ENCODE data around the gene LMO3. TPM values are rescaled to one million over a fixed set of nuclear protein-coding genes. Genes with fewer than 3 reads are reported as not detected.
A peak's percentile ranks its signal among the peaks of the same experiment; 100 is the strongest.

Gene LMO3
- total and polyA plus RNA-seq, 12 donors = 0.17 to 3.2 (median 1.4) TPM

DNA sequence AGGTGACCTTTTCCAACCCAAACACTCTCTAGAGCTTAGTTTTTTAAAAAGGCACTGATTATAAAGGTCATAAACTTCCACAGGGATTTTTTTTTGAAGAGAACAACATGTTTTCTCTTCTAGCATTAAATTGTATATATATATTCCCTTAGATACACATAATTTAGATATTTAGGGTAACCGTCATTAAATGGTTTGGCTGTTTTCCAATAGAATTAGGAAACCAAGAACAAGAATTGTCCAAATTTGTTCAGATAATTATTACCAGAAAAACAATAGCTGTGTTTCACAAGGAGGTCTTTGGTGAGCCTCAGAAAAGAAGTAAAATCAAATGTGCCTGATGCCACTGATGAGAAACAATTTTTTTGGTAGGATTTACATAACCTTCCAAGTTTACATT is 26.9 kb downstream of the LMO3 start:
- Histone ChIP-seq H3K4me3 (no peak overlapping the region), H3K27me3 (no peaks in the 10 kb centered on the region), H3K4me1 (no peaks in the 10 kb centered on the region), H3K36me3 (no peaks in the 10 kb centered on the region), H3K27ac (no peak overlapping the region), H3K9me3 (peaks cover 0 to 9% (median 0%) of the 10 kb centered on the region in 11 donors)
- TF ChIP-seq, protein P1, sequence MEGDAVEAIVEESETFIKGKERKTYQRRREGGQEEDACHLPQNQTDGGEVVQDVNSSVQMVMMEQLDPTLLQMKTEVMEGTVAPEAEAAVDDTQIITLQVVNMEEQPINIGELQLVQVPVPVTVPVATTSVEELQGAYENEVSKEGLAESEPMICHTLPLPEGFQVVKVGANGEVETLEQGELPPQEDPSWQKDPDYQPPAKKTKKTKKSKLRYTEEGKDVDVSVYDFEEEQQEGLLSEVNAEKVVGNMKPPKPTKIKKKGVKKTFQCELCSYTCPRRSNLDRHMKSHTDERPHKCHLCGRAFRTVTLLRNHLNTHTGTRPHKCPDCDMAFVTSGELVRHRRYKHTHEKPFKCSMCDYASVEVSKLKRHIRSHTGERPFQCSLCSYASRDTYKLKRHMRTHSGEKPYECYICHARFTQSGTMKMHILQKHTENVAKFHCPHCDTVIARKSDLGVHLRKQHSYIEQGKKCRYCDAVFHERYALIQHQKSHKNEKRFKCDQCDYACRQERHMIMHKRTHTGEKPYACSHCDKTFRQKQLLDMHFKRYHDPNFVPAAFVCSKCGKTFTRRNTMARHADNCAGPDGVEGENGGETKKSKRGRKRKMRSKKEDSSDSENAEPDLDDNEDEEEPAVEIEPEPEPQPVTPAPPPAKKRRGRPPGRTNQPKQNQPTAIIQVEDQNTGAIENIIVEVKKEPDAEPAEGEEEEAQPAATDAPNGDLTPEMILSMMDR (IDR thresholded peaks at IDR 0.05) = no peak
- WGBS, 2 donors = 61 to 80% methylated on average over 1 of the region's 1 CpG
- DNase-seq (no peak), ATAC-seq (no peak)
- intact Hi-C loops (cut with DNase I) = no loop called here

DNA sequence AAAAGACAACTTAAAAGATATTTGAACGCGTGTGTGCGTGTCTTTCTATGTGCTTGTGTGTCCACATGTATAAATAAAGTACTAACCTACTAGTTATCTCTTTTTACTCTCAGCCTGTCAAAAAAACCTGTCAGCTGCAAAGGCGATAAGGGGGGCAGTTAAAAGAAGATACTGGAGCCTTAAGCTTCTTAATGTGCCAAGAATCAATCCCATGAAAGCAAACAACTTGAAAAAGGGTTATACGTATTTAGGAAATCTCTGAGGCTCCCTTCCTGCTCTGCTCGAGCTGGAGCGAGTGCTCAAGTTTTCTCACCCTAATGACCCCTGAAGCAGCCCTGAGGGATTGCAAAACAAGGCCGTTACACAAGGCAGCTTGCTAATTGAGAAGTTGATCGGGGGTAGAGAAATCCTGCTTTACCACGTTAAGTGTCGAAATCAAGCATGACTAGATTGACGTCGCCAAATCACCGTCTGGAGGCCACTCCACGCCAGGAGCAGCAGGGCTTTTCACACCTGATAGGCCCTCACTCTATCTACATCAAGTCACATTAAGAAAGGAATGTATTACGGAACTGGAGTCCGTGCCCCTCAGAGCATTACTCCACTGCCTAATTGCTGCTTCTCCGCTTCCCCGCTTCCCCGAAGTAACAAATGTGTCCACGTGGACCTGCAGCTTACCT is 32.4 kb downstream of the LMO3 start:
- no peak overlapping the region for H3K4me3 ChIP-seq
- peak in 6 of 8 donors; percentile 55 to 88 (median 64) for ATAC-seq
- no peaks in the 10 kb centered on the region for H3K36me3 ChIP-seq
- H3K27ac ChIP-seq = peak overlapping the region in 1 of 10 donors; percentile 19
- H3K9me3 ChIP-seq = no peaks in the 10 kb centered on the region
- TF ChIP-seq, protein P1 (IDR thresholded peaks at IDR 0.05) = no peak
- intact Hi-C loops (cut with DNase I) = no loop called here
- no peak for DNase-seq
- WGBS, 2 donors = 28% methylated on average over 21 of the region's 21 CpGs
- H3K27me3 ChIP-seq = no peaks in the 10 kb centered on the region
- peaks cover 0 to 4% (median 0%) of the 10 kb centered on the region in 9 donors for H3K4me1 ChIP-seq

DNA sequence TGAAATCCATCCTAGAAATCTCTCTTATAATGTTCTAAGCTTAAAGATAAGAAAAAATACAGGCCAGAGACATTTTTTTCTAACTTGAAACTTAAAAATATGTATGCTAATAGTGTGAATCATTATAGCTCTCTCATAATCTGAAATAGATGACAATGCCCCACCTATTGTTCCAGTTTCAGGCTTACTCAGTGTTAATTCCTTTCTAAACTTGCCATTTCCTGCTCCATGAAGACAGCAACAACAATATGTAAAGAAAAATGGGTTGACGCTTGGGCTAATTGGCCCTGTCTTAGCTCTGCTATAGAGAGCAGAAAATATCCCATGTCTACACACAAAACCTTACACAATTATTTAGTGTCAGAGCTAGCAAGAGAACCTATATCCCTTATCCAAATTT is 37.1 kb downstream of the LMO3 start:
- ATAC-seq (no peak), DNase-seq (no peak)
- 63 to 67% methylated on average over 1 of the region's 1 CpG for WGBS, 2 donors
- no peak overlapping the region for H3K4me3 ChIP-seq
- no peak overlapping the region for H3K27ac ChIP-seq
- H3K9me3 ChIP-seq = no peaks in the 10 kb centered on the region
- peaks cover 0 to 4% (median 0%) of the 10 kb centered on the region in 9 donors for H3K4me1 ChIP-seq
- no peaks in the 10 kb centered on the region for H3K36me3 ChIP-seq
- TF ChIP-seq, protein P1 (IDR thresholded peaks at IDR 0.05) = no peak
- H3K27me3 ChIP-seq = no peaks in the 10 kb centered on the region
- intact Hi-C loops (cut with DNase I) = no loop called here

DNA sequence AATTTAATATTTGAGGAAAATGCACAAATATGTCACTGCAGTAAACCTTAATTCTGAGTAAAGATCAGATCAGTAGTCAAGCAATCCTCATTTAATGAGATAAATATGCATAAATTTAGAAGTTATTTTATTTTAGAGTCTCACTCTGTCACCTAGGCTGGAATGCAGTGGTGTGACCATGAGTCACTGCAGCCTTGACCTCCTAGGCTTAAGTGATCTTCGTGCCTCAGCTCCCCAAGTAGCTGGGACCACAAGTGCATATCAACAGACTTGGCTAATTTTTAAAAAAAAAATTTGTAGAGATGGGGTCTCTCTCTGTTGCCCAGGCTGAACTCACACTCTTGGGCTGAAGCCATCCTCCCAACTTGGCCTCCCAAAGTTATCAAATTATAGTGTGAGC is 41.3 kb downstream of the LMO3 start:
- intact Hi-C loops (cut with DNase I) = no loop called here
- no peak for ATAC-seq
- H3K27ac ChIP-seq = no peak overlapping the region
- 71 to 75% methylated on average over 1 of the region's 1 CpG for whole genome bisulfite sequencing, 2 donors
- H3K9me3 ChIP-seq = no peaks in the 10 kb centered on the region
- no peaks in the 10 kb centered on the region for H3K36me3 ChIP-seq
- no peaks in the 10 kb centered on the region for H3K4me1 ChIP-seq
- no peak for DNase-seq
- H3K4me3 ChIP-seq = no peak overlapping the region
- TF ChIP-seq, protein P1 (IDR thresholded peaks at IDR 0.05) = no peak
- no peaks in the 10 kb centered on the region for H3K27me3 ChIP-seq
